ENCODE results near the gene ETV6.

Gene ETV6

DNA sequence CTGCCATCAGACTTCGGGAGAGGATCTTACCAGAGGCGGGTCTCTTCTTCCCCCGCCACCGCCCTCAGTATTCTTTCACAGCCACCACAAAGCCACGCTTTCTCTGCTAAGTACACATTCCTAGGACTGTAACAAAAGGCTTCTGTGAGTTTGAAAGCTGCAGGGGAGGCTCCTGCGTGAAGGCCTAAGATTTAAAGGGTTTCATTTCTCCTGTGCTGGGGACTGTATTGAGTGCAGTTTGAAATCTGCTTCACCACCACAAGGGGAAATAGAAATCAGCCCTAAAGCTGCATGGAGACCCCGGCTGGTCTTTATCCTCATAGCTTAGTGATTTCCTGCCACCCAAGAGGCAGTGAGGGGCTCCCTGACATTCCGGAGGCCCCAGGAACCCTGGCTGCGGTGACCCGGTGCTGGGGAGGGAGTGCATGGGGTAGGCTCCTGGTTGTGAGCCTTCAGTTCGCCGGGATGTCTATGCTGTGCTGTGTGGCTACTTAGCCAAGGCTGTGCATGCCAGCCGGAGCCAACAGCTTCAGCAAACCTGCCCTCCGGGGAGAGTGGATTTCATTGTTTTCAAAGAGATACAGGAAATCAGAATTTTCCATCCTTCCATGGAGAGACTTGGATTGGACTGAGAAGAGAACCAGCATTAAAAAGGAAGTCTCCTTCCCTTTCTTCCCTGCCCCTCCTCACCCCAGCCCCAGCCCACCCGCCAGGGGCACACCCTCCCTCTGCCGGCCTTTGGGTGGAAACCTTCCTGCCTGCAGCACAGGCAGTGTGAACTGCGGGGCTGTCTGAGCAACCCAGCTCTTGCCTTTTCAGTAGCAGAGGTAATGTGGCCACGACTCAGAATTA is 163.3 kb downstream of the ETV6 start:
- peak in 1 of 4 experiments; percentile 10 for DNase-seq

DNA sequence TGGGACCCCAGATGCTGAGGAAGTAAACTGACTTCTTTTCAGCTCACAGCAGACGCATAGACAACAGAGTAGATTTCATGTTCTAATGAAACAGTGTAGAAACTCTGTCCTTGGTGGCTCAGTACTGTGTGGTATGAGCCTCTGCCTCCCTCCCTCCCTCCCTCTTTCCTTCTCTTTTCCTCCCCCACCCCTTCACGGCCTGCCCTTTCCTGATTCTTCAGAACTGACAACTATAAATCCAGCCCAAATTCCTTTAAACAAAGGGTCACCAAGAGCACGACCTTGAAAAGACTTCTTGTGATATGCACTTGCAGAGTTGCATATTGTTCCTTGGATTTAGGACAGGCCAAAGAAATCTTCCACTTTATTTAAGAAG is 164.0 kb downstream of the ETV6 start:
- DNase-seq, result no peak

DNA sequence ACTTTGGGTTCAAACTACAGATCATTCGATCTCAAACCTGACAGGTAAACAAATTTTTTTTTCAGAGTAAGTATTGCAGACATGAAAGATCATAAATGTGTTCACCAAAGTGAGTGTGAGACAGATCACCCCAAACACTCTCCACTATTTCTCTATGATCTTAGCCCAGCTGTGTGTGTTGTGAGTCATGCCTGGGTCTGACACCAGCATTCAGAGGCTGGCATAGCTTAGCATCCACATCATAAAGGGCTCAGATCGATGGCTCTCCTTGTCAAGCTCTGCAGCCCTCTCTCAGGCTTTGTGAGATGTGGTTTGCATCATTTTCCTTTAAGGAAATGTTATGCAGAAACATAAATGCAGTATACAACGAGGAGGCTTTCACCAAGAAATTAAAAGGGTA is 164.9 kb downstream of the ETV6 start:
- DNase-seq, result peak in 1 of 4 experiments; percentile 1

DNA sequence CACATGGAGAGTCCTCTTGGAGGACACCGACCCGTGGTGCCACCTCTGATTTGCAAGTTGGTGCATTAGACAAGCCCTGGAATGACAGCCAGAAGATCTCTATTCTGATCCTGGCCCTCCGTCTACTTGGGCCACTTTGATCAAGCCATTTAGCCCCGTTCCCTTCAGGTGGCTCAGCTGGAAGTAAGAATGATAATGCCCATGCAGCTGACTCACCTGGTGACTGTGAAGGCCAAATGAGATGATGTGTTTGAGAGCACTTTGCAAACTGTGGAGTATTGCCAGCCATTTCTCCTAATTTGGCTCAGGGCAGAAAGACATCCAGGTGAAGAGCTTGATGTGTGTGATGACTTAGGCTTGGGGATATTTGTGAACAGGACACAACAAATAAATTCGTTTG is 165.9 kb downstream of the ETV6 start:
- no peak for DNase-seq

DNA sequence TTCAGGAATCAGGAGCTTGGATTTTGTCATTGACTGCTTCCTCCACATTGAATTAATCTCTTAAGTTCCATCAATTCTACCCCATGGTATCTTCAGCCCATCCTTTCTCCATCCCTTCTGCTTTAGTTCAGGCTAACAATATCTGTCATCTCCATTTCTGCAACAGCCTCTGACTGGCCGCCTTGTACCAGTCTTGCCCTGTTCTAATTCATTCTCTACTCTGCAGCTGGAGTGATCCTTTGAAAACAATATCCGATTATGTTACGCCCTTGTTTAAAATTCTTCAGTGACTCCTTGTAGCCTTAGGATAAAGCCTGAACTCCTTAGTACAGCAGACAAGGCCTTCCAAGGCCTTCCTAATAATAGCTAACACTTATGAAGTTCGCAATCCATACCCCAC is 170.2 kb downstream of the ETV6 start:
- DNase-seq, result no peak

DNA sequence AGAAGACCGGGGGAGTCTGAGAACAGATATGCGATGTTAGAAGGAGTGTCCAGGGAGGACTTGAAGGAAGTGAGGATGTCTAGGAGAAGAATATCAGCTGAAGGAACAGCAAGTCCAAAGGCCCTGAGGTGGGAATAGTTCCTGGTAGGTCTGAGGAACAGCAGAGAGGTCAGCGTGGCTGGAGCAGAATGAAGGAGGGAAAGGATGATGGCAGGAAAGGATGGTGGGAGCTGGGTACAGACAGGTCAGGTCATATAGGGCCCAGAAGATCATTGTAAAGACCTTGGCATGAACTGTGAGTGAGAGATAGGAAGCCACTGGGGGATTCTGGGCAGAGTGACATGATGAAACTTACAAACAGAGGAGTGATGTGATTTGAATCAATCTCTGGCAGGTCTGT is 171.0 kb downstream of the ETV6 start:
- no peak for DNase-seq

DNA sequence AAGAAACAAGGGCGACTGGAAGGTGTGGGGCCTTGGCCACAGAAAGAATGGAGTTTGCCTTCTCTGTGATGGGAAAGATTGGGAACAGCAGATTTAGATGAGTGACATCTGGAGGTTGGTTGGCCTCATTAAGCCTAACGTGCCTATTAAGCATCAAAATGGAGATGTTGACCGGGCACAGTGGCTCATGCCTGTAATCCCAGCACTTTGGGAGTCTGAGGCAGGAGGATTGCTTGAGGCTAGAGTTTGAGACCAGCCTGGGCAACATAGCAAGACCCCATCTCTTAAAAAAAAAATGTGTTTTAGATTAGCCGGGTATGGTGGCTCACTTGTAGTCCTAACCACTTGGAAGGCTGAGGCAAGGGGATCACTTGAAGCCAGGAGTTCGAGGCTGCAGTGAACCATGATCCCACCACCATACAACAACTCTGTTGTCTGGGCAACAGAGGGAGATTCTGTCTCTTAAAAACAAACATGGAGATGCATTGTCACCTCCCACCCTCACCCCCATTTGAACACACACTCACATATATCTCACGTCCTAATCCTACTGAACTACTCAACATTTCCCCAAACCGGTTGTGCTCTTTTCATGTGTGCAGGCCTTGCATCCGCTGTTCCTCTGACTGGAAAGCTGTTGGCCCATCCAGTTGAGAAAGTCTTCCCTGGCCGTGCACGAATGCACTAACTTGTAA is 172.1 kb downstream of the ETV6 start:
- DNase-seq, result no peak

DNA sequence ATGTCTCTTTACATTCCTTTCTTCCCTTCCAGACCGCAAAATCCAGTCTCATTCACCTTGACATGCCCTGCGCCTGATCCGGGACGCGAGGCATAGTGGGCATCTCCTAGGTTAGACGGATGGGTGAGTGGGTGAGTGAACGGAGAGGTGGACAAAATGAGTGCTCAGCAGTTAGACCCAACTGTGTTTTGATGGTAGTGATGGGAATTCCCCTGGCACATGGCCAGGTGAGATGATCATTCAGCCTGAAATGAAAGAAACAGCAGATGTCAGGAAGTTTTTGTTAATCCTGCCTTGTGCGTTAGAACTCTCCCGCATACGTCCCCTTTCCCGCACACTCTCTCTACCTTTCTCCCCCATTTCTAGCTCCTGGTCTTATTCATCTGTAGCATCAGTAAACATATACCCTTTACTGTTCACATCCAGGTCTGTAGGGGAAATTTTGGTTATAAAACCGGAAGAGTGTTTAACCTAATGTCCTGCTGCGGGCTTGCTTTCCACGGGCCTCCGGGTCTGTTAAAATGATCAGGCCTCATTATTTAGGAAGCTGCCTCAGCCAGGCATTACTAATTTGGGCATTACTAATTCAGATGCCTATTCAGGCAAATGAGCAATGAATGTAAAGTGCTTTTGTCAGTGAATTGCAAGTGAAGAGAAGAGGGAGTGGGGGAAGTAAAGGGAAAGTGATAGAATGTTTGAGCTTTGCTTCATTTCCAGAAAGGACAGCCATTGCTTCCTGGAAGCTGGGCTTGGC is 172.8 kb downstream of the ETV6 start:
- no peak for DNase-seq

DNA sequence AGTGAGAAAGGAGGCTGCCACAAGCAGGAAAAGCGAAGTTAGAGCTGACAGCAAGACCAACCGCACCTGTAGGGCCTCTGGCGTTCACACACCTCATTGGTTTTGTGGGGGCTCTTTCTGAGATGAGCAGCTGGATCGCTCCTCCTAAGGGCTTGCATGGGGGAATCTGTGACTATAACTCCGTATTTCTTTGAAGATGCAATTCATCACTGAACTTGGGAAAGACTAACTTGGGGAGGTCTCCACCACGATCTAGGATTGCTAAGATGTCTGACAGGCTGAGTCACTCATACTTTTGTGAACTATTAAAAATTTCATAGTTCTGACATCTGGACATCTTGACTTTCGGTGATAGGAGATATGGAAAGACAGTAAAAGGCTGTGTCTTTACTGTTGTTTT is 173.6 kb downstream of the ETV6 start:
- DNase-seq, result no peak

DNA sequence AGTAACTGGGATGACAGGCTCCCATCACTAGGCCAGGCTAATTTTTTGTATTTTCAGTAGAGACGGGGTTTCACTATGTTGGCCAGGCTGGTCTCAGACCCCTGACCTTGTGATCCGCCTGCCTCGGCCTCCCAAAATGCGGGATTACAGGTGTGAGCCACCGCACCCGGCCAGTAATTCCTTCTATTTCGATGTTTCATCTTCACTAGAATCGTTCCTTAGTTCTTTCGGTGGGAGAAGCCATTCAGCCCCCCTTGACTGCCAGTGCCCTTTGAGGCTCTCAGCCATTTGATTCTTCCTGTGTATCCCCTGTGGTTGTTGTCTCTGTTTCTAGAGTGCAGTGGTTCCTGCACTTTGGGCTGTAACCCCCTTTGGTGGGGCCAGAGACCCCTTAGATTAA is 174.1 kb downstream of the ETV6 start:
- DNase-seq, result no peak

DNA sequence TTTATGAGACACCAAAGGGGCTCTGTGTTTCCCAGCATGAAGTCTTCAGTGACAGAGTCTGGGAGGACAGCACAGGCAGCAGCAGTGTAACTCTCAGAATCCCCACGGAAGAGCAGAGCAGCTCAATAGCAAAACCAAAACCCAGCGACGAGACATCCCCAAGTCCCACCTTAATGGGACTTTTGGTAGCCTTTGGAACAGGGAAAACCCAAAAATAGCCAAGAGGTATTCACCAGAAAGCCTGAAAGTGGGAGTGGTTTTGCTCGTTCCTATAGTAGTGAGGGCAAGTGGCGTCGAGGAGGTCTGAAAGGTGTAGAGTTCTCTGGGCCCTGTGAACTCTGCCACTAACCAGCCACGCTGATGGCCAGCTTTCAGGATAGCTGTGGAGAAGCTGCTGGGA is 174.6 kb downstream of the ETV6 start:
- no peak for DNase-seq

DNA sequence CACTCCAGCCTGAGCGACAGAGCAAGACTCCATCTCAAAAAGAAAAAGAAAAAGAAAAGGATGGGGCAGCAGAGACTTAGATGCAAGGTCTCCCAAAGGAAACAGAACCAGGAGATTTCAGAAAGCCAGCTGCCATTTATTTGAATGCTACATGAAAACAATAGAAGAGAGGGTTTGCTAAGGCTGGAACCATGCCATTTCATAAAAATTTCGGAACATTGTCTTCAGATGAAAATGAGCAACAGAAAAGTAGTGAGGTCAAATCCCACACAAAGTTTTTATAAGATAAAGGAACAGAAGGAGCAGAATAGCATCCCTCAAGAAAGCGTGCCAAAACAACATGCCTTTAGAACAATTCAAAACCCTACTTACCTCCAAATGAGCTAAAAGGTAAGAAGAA is 175.3 kb downstream of the ETV6 start:
- DNase-seq, result no peak

DNA sequence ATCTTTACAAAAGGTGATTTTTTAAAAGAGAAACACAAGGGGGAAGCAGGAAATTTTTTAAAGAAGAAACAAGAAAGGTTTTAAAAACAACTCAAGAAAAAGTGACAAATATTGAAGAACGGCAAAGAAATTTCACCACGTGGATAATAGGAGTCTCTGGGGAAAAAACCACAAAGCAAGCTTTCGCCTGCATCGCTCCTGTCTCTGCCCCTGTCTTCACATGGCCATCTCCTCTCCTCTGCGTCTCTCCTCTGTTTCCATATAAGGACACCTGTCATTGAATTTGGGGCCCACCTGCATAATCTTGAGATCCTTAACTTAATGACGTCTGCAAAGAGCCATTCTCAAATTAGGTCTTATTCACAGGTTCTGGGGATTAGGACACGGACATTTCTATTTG is 175.8 kb downstream of the ETV6 start:
- DNase-seq, result no peak

DNA sequence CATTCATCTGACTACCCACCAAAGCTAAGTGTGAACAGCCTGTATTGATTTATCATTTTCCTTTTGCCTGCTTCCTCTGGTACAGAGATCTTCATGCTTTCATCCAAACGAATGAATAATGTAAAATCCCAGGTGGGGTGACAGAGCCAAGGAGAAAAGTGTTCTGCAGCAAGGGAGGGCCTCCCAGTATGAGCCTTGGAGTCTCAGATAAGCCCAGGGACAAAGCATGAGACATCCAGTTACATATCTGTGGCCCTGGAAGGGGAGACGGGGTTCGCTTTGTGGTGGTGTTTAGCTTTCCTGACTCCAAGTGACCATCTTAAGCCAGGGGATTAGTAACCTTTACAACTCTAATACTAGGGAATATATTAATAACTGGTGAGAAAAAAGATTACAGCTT is 177.1 kb downstream of the ETV6 start:
- DNase-seq, result no peak

DNA sequence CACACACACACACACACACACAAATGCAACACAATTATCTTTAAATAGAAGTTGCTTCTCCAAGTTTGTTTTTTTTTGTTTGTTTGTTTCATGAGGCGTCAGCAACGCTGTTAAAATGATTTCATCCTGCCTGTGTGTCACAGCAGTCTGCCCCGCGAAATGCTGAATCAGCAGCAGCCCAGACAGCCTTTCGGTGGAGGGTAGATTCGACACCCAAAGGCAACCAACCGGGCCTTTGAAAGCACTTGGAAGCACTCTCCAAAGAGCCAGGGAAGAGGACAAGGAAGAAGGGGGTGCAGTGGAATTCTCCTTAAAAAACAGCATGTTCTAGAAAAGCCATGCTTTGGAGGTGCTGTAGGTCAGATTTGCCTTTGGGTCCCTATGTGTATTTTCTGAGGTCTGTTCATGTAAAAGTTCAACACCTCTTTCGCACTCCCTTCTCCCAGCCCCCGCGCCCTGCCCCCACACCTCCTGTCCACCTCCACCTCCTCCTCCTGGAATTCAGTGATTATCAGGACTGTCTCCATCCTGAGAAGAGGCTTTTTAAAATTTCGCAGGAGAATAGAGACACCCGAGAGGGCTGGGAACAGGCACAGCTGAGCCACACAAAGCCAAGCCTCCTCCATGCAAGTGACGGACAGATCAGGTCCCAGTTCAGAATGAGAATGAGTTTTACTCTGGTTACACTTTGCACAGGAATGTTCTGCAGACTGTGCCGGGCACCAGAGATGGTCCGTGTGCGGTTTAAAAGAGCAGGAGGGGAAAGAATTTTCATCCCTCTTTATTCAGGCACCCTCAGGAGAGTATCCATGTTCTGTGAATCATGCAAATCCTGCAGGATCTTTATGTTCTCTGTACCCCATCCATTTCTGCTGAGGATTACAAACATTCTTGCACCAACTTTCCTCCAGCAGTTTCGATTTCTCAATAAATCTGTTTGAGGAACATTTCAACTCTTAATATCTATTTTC is 177.9 kb downstream of the ETV6 start:
- no peak for DNase-seq

DNA sequence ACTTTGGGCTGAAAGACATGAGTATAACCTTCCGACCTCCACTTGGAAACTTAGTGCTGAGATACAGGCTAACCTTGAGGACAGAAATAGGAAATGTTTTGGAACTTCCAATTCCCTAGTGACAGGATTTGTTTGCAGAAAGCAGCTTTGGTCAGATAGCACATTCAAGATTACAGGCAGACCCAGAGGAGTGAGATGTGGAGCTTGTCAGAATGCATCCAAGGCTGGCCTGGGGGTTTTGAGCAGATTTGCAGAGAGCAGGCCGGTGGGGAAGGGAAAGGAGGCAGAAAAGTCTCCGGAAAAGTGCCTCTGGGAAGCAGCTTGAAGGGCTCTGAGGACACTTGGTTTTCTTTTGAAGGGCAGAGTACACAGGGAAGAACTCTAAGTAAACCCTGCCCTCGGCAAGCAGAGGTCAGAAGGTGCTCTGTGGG is 180.3 kb downstream of the ETV6 start:
- DNase-seq, result no peak

DNA sequence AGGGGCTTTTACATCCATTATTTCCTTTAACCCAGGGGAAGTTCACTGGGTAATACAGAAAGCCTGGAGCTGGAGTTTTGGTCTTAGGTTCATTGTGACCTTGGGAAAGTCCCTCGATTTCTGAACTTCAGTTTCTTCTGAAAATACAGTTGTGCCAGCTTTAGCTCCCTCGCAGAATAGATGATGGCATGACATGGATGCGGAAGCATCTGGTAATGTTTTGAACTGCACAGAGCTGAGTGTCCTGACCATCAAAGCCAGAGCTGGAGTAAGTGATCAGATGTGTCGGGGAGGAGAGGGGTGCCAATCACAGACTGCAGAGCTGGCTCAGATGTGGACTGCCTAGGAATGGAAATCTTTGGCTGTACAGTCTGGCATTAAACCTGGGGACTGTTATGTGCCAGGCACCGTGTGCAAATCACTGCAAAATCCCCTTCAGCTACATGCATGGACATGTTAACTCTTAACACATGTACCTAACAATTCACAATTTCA is 180.9 kb downstream of the ETV6 start:
- DNase-seq, result no peak

DNA sequence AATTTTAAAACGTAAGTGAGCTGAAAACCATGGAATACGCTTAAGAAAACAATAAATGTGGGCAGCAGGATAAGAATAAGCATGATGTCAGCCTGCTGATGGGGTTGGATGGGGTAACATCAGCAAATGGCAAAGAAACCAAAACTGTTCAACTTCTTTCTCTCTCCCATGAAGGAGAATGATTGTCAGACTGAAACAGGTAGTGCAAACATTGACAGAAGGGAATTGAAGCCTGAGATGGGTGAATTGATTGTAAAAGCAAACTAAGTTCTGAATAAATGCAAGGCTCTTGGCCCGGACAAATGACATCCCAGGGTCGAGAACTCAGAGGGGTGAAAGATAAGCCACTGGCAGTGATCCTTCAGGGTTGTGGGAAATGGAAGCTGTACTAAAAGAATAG is 182.6 kb downstream of the ETV6 start:
- DNase-seq, result no peak

DNA sequence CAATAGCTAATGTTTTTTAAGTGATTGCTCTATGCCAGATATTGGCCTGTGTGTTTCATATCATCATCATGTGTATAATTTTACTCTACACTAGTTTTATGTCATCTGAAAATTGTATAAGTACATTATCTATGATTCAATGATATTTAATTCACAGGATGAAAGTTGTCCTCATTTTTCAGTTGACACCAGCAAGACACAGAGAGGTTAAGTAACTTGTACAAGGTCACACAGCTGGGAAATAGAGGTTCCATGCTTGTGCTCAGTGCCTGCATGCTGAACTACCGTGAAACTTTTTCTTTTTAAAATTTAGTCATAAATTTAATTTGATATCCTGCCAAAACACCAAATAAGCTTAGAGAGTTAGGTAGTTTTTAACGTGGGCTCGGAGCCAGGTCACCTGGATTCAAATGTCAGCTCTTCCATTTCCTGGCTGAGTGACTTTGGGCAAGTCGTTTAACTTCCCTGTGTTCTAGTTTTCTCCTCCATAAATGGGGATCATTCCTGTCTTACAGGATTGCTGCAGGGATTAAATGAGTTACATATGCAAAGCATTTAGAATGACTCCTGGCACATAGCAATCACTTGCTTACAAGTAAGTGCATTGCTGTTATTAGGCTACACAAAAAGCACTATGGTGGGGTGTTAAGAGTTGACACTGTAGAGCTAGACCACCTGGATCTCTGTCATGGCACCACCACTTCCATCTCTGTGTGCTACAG is 183.9 kb downstream of the ETV6 start:
- no peak for DNase-seq

DNA sequence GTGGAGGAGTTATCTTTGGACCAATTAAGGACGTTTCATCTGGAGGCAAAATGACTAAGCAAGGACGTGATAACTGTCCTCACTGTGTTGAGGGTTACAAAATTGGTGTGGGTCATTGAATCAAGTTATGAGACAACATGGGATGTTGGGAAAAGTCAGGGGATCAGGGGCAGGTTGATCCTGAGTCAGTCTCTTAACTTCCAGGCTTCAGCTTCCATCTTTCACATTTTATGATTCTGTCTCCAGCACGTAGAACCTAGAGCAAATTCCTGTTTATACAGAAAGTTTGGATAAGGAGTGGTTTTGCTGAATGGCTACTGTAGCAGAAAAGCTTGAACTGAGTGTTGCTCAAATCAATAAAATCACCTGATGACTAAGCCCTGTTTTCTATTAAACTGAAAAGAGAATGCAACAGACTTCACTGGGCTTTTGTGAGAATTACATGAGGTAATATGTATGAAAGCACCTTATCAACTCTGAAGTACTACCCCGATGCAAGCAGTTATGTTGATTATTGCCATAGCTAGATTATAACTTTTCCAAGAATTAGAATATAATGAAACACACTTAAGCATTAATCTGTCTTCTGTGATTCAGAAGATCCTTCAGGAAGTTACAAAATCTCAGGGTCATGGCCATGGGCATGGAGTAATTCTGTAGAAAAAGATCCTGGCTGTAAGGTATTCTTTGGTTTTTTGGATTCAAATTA is 184.8 kb downstream of the ETV6 start:
- DNase-seq, result no peak

DNA sequence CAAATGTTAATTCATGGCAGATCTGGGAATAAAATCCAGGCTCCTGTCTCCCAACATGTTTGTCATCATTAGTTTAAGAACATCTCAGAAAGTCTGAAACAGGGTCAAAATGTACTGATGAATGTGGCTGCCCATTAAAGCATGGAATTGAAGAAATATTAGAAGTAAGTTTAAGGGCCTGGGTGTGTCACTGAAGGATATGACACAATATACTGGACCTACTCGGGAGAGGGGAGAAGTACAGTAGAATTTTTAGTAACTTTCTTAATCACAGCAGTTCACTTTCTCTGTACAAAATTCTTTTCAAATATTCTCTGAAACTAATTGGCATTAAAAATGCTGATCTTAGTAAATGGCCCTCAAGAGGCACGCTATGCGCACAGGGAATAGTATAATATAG is 185.5 kb downstream of the ETV6 start:
- no peak for DNase-seq
